ENCODE measurements around the gene ATP8A2.

- TF ChIP-seq SUZ12 (IDR thresholded peaks at IDR 0.05; ENCODE audit: extremely low read depth, insufficient read depth, insufficient read length) = no peak
- TF ChIP-seq YY1 (IDR thresholded peaks at IDR 0.05; ENCODE audit: insufficient read depth, insufficient read length) = no peak
Measured at GRCh38 chr13:25741796-25742195, 370.0 kb downstream of the ATP8A2 start.

Data from NT2/D1 (cell line).